ENCODE data around the gene C1QTNF12.
"Not testable (repeated sequence)": the region's sequence is repeated elsewhere in the genome, so short reads cannot be mapped to it uniquely, and the experiment has no call there.

The C1QTNF12 gene

GRCh38 chr1:1259951-1260600 is 13.6 kb upstream of the C1QTNF12 start:
- DNase-seq, result peak in 3 of 56 donors; percentile 7 to 26 (median 15)

GRCh38 chr1:1259540-1259939 is 13.0 kb upstream of the C1QTNF12 start:
- DNase-seq, result no peak

GRCh38 chr1:1259119-1259488 is 12.6 kb upstream of the C1QTNF12 start:
- DNase-seq, result no peak

GRCh38 chr1:1256956-1257871 is 10.7 kb upstream of the C1QTNF12 start:
- DNase-seq, result no peak

- DNase-seq, result no peak
Observed at GRCh38 chr1:1255611-1256010, 9.1 kb upstream of the C1QTNF12 start.

GRCh38 chr1:1255078-1255477 is 8.6 kb upstream of the C1QTNF12 start:
- DNase-seq, result no peak

- DNase-seq, result no peak
Observed at GRCh38 chr1:1254667-1254998, 8.1 kb upstream of the C1QTNF12 start.

- DNase-seq, result no peak
Observed at GRCh38 chr1:1253972-1254666, 7.6 kb upstream of the C1QTNF12 start.

GRCh38 chr1:1253314-1253713 is 6.8 kb upstream of the C1QTNF12 start:
- DNase-seq, result no peak

GRCh38 chr1:1250786-1251284 is 4.3 kb upstream of the C1QTNF12 start:
- no peak for DNase-seq

GRCh38 chr1:1248009-1248913 is 1.7 kb upstream of the C1QTNF12 start:
- not testable (repeated sequence) for DNase-seq

- no peak for DNase-seq
Observed at GRCh38 chr1:1247341-1247913, 905 bp upstream of the C1QTNF12 start.

- no peak for DNase-seq
Observed at GRCh38 chr1:1245817-1246576, 525 bp downstream of the C1QTNF12 start.

- DNase-seq, result no peak
Observed at GRCh38 chr1:1245178-1245816, 1.2 kb downstream of the C1QTNF12 start.

GRCh38 chr1:1244192-1244811 is 2.2 kb downstream of the C1QTNF12 start:
- DNase-seq, result no peak

GRCh38 chr1:1243807-1244191 is 2.7 kb downstream of the C1QTNF12 start:
- no peak for DNase-seq

- no peak for DNase-seq
Observed at GRCh38 chr1:1243266-1243660, 3.3 kb downstream of the C1QTNF12 start.

GRCh38 chr1:1242461-1243265 is 3.9 kb downstream of the C1QTNF12 start:
- DNase-seq, result no peak

Measured in nucleus accumbens (tissue), 56 donors.